HG02759 (cell line): ENCODE results near the gene EMC7.
"Not testable (repeated sequence)": the region's sequence is repeated elsewhere in the genome, so short reads cannot be mapped to it uniquely, and the experiment has no call there.

Experiments
- ATAC-seq: cut with Tn5 transposase; IDR thresholded peaks from one replicate; pipeline ENCODE4 v1.9.1; 2021; ENCODE audit warnings: mild to moderate bottlenecking, moderate library complexity; ENCODE audit not compliant: unreplicated experiment

EMC7 gene

GRCh38 chr15:34085746-34086145, 15.9 kb downstream of the EMC7 start:
- no peak for ATAC-seq

GRCh38 chr15:34084086-34084485, 17.6 kb downstream of the EMC7 start:
- no peak for ATAC-seq

- ATAC-seq = no peak
Measured at GRCh38 chr15:34079904-34080303, 21.8 kb downstream of the EMC7 start.

GRCh38 chr15:34078900-34079299, 22.8 kb downstream of the EMC7 start:
- no peak for ATAC-seq

- ATAC-seq = no peak
Measured at GRCh38 chr15:34076785-34077184, 24.9 kb downstream of the EMC7 start.

- no peak for ATAC-seq
Measured at GRCh38 chr15:34070003-34070402, 31.7 kb downstream of the EMC7 start.

- ATAC-seq = no peak
Measured at GRCh38 chr15:34065941-34066340, 35.7 kb downstream of the EMC7 start.

GRCh38 chr15:34065261-34065660, 36.4 kb downstream of the EMC7 start:
- ATAC-seq = no peak

- no peak for ATAC-seq
Measured at GRCh38 chr15:34064438-34064837, 37.2 kb downstream of the EMC7 start.

GRCh38 chr15:34059946-34060345, 41.7 kb downstream of the EMC7 start:
- no peak for ATAC-seq

- ATAC-seq = no peak
Measured at GRCh38 chr15:34059476-34059875, 42.2 kb downstream of the EMC7 start.

GRCh38 chr15:34056911-34057310, 44.8 kb downstream of the EMC7 start:
- ATAC-seq = no peak

- ATAC-seq = no peak
Measured at GRCh38 chr15:34055868-34056595, 45.6 kb downstream of the EMC7 start.

GRCh38 chr15:34054081-34054707, 47.5 kb downstream of the EMC7 start:
- no peak for ATAC-seq

- not testable (repeated sequence) for ATAC-seq
Measured at GRCh38 chr15:34050385-34050784, 51.3 kb downstream of the EMC7 start.

- ATAC-seq = no peak
Measured at GRCh38 chr15:34049112-34049511, 52.5 kb downstream of the EMC7 start.

GRCh38 chr15:34047893-34048775, 53.5 kb downstream of the EMC7 start:
- no peak for ATAC-seq

- ATAC-seq = no peak
Measured at GRCh38 chr15:34046471-34047145, 55.1 kb downstream of the EMC7 start.

- no peak for ATAC-seq
Measured at GRCh38 chr15:34043813-34044212, 57.8 kb downstream of the EMC7 start.

GRCh38 chr15:34043391-34043790, 58.3 kb downstream of the EMC7 start:
- no peak for ATAC-seq

GRCh38 chr15:34039790-34040113, 61.9 kb downstream of the EMC7 start:
- ATAC-seq = peak; percentile 8
